ENCODE measurements around the gene PPM1L.
"Not testable (repeated sequence)": the region's sequence is repeated elsewhere in the genome, so short reads cannot be mapped to it uniquely, and the experiment has no call there.

The PPM1L gene

DNA sequence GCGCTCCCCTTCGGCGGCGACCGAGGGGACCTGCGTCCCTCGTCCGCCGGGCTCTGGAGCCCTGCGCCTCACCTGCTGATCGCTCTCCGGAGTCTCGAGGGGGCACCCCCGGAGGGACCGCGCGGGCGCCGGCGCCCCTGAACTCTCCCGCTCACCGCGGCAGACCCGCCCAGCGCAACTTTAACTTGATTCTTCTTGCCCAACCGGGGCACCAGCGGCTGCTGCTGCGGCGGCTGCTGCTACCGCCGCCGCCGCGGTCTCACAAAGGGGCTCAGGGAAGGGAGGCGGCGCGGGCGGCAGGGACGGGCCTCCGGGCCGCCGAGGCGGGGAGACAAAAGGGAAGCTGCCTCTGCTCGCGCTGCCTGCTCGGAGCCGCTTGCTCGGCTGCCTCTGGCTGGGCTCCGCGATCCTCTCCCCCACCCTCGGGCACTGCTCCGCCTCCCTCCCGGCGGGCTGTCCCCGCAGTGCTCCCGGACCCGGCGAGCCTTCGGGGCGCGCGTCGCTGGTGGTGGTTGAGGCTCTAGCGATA is at the start of gene PPM1L:
PPM1L (plus strand) TSS at position 456 of the 529 bp plus-strand sequence.
- FAIRE-seq, result no peak

DNA sequence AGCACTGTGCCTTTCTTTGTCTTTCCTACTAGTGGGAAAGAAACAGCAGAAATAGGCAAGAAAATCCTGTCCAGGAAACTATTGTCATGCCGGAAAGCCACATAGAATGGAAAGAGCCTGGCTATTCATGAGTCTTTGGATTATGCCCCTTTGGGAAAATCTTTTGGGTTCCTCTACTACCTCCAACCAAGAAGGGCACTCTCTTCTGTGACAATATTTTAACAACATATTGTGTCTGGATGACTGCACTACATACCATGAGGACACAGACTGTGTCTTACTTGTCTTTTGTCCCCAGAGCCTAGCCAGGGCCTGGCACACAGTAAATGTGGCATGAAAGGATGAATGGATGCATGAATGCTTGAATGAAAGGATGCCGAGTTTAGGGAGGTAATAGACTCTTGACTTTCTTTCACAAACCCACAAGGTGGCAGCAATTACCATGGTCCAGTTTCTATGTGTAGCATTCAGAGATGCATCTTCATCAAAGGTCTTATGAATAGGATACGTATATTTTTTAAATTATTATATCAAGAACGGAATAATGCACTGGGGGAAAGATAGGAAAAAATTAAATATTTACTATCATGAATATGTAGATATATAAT is 48.7 kb upstream of the PPM1L start:
- FAIRE-seq, result no peak

DNA sequence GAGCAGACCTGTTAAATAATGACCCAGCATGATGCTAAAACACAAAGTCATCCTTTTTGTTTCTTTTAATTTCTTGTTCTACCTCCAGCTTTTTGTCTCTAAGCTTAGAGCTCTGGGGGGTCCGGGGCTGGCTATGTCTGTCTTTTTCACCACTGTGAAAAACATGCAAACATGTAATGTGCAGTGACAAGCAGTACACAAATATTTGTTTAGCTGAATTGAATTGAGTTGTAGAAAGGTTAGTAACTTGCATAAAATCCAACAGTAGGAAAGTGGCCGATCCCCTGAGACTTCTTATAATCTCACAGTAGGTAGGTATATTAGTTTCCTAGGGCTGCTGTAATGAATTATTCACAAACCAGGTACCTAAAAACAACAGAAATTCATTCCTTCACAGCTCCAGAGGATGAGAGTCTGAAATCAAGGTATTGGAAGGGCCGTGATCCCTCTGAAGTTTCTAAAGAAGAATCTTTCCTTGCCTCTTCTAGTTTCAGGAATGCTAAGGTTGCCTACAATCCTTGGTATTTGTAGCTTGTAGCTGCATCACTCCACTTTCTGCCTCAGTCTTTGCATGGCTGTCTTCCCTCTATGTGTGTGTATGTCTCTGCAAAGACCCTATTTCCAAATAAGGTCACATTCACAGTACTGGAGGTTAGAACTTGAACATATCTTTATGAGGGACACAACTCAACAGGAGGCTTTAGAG is 46.4 kb upstream of the PPM1L start:
- no peak for FAIRE-seq

DNA sequence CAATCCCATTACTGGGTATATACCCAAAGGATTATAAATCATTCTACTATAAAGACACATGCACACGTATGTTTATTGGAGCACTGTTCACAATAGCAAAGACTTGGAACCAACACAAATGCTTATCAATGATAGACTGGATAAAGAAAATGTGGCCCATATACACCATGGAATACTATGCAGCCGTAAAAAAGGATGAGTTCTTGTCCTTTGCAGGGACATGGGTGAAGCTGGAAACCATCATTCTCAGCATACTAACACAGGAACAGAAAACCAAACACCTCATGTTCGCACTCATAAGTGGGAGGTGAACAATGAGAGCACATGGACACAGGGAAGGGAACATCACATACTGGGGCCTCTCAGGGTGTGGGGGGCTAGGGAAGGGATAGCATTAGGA is 42.9 kb upstream of the PPM1L start:
- FAIRE-seq, result not testable (repeated sequence)

DNA sequence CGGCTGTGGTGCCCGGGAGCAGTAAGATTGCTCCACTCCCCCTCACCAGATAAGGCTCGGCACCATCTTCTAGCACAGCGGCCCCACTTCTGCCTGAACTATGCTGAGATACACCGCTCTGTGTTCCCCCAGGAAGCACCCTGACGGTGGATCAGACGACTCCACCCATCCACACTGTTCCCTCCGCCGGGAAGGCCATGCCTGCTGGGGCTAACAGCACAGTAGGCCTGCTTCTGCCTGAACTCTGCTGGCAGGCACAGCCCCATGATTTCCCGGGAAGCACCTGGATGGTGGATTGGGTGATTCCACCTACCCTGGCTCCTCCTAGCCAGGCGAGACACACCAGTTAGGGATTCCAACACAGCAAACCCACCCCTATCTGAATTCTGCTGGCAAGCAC is 36.3 kb upstream of the PPM1L start:
- no peak for FAIRE-seq

DNA sequence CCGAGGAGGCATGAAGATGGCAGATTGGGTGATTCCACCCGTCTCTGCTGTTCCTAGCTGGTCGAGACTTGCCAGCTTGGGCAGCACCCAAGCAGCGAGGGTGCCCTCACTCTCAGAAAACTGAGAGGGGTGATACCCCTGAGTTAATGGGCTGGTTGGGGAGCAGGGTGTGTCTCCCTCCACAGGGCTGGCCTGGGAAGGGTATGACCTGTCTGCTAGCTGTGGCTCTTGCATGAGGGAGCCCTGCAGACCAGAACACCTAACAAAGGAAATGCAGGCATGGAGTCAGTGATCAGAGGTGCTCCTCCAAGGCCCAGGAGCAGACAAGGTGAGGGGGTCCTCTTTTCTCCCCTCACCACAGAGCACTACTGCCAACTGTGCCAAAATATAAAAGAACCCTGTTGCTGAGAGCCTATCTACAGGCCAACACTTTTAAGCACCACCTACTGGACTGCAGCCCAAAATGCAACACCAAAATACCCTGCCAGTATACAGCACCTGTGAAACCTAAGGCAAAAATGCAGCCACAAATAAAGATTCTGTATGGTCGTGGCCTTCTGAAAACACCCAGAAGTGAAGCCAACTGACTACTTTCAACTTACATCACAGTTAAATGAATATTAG is 35.8 kb upstream of the PPM1L start:
- no peak for FAIRE-seq

DNA sequence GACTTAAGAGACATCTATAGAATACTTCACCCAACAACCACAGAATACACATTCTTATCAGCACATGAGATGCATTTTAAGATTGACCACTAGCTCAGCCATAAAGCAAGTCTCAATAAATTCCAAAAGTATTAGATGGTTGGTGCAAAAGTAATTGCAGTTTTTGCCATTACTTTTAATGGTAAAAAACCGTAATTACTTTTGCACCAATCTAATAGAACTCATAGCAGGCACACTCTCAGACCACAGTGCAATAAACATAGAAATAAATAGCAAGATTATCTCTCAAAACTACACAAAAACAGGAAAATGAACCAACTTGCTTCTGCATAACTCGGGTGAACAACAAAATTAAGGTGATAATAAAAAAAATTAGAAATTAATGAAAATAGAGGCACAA is 33.7 kb upstream of the PPM1L start:
- no peak for FAIRE-seq

DNA sequence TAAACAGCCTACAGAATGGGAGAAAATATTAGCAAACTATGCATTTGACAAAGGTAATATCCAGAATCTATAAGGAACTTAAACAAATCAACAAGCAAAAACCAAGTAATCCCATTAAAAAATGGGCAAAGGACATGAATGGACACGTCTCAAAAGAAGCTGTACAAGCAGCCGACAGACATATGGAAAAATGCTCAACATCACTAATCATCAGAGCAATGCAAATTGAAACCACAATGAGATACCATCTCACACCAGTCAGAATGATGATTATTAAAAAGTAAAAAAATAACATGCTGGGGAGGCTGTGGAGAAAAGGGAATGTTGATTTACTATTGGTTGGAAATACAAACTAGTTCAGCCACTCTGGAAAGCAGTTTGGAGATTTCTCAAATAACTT is 30.7 kb upstream of the PPM1L start:
- FAIRE-seq, result no peak

DNA sequence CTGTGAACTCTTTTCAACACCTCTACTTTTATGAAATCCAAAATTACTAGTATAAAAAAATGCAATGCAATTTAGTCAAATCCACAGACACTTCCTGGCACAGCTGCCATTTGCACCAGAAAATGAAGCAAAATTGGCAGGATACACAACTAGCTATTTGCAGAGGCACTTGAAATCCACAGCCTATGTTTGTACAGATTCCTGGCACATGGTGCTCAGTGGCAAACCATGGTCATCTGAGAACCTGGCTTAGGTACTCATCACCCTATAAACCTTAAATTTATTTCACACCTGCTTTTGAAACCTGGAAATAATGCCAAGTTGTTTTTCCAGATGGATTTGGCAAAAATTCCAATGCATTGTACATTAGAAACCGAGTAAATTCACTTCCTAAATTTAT is 20.2 kb upstream of the PPM1L start:
- no peak for FAIRE-seq

DNA sequence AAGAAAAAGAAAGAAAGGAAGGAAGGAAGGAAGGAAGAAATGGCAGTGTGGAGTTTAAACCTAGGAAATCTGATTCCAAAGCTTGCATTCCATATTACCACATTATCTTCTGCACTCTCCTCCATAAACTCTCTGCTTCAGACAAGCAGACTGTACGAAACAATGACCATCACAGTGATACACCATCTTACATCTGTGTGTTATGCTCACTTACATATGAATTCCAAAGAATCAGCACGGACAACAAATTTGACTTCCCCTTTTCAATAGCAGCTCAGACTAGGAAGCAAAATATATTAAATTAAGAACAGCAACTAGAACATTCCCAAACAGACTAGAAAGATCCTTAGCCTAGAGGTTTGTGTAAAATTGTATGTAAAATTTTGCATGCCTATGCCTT is 18.0 kb upstream of the PPM1L start:
- no peak for FAIRE-seq

DNA sequence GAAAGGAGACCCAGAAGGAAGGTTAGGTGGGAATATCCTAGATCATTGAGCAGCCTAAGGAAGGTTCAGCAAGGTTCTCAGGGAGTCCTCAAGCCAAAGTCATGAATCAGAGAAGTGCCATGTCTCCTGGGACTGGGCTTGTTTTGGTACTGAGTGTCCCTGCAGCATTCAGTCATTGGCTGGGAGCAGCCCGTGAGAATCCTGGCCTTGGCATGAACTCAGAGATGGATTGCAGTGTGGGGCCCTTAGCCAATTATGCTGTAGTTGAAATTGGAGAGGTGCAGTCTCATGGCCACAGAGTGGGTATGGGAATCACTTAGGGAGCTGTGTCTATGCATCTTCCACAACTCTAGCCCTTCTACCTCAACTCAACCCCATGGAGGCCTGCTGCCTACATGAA is 17.0 kb upstream of the PPM1L start:
- FAIRE-seq, result no peak

DNA sequence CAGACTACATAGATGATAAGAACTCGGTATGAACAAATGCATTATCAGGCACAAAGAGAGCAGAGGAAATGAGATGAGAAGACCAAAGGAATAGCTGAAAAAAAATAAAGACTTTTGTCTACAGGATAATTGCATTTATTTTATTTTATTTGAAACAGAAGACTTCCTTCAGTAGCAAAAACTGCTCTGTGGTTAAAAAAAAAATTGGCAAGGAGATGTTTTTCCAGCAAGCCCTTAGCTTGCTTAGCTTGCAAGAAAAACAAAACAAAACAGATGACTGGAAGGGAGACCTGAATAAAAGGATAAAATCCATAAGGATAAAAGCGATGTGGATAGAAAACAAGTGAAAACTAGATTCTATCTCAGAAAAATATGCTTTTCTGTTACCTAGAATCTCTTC is 9.1 kb upstream of the PPM1L start:
- no peak for FAIRE-seq

DNA sequence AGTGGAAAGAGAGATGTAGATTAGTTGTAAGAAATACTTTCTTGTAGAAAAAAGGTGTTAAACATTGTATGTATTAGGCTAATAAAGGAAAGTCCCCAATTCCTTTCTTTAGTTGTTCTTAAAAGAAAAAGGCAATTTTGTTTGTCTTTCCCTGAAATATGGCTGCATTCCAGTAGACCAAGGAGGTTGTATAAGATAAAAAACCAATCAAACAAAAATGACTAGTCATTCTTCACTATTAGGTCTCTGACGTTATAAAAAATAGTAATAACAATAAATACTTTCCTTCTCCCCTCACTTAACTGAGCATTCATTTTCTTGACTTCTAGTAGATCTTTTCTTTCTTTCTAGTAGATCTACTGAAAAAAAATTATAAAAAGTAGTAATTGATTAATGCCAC is 8.6 kb upstream of the PPM1L start:
- FAIRE-seq, result no peak

DNA sequence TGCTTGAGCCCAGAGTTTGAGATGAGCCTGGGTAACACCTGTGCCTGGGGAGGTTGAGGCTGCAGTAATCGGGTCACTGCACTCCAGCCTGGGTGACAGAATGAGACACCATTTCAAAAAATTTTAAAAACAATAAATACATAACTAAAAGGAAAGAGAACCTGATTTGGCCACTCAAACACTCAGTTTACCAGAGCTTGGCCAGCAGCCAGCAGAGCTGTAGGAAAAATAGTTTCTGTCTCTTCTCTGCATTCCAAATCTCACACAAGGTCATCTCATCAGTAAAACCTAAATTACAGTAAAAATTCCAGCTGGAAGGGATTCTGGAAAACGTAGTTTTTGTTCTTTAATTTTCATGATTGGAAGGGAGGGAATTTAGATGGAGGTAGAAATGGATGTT is 7.8 kb upstream of the PPM1L start:
- no peak for FAIRE-seq

DNA sequence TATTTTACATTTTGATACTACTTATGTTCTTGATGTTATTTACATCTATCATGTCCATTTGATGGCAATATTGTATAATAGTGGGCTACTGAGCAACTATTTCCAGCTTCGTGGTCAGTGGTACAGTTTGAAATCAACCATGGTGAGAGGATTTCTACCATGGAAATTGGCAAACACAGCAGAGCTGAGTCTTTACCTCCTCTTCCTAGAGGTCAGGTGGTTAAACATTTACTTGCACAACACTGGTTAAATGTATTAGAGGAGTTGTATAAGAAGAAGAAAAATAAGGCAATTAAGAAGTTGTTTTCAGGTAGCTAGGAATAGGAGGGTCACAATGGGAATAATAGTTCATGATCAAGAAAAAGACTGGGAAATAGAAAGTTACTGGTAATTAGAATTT is 7.2 kb upstream of the PPM1L start:
- FAIRE-seq, result no peak

DNA sequence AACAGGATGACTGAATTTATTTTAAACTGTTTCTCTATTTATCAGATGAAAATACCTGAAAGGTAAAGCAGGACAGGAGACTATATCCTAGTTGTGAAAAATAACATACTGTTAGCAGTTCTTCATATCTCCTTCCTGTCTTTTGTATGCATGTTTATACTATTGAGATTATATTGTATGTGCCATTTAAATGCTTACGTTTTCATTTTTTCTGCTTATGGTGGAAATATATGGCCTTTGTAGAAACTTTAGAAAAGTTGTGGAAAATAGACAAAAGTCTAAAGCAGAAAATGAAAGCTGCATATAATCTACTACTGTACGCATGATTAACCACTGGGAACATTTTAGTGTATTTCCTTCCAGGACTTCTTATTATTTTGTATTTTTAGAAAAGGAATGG is 2.1 kb upstream of the PPM1L start:
- no peak for FAIRE-seq

DNA sequence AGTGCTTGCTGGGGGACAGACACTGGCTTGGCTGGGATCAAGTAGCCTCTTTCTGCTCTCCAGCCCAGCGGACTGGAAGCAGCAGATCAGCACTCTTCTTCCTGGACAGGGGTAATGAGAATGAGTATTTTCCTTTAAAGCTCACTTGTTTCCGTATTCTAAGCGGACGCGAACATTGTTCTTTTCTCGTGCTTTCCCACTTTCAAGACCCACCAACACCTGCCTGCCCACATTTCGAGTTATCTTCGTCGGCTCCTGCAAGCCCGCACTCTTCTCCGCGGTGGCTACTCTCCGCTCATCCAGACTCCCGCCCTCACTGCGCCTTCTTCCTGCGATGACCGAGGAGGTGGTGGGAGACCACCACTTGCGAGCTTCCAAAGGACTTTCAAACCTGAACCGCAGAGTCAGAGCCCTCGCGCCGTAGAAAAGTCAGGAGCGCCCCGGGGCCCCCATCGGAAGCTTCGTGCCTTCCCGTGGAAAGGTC is 1.6 kb upstream of the PPM1L start:
- no peak for FAIRE-seq

DNA sequence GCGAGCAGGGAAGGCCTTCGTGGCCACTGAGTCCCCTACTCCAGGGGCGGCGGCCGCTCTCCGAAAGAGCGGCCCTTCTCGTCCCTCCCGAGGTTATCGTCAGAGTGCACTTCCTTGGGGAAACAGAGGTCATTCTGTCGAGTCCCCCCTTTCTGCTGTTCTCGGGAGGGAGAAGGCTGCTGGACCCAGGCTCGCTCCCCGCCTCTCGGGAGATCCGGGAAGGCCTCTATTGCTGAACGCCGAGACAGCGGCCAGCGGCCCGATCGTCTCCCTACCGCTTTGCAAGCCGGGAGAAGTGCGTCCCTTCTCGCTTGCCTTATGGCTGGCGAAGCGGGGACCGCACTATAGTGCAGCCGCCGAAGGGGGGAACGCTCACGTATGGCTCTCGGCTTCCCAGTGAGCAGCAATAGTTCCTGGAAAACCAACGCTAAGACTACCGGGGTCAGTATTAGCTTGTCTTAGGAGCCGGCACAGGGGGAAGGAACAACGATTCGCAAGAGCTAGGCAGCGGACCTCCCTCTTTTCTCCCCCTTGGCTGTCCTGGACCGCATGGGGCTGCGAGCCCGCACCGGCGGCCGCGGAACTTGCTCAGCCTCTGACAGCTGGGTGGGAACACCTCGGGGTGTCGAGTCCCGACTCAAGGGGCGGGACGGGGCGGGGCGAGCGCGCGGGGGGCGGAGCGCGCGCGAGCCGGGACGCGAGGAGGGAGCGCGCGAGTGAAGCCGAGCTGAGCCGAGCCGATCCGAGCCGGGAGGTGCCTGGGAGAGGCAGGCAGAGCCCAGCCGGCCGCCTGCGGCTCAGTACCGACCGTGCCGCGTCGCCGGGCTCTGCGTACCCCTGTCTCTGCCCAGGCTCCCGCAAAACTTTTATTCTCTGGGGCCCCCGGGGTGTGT is 930 bp upstream of the PPM1L start:
- no peak for FAIRE-seq

DNA sequence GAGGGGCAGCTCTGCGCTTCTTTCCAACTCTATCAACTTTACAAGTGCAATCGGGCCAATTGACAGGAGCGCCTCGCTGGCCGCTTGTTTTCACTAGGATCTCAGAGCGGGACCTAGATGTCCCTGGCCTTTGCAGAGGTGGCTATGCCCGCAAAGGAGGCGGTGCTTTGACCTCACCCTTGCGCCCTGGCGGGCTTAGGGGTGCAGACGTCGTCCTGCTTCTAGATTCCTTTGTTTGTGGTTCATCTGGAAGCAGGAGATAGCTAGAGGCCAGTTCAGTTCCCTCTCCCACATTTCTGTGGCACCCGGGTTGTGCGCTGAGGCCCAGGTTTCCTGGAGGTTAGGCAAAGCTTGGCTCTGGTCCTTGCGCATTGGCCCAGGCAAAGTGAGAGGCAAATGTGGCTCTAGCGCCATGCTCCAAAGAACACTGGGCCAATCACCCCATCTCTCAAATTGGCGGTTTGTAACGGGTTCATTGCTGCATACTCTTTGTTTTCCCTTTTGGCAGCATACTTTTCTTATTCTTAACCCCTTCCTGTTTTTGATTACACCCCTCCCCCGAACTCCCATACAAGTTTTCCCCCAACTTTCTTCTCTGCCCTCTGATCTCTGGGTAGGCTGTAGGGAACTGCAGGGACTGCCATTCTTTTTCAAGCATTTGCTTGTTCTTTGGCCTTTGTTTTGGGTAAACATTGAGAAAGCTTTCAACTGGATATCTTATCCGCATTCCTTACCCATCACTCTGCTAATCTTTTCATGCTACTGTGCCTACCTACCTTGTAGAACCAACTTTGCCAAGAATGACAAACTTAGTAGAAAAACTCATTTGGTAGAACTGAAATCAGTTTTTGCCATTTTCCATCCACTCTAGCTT is 1.4 kb downstream of the PPM1L start:
- no peak for FAIRE-seq

DNA sequence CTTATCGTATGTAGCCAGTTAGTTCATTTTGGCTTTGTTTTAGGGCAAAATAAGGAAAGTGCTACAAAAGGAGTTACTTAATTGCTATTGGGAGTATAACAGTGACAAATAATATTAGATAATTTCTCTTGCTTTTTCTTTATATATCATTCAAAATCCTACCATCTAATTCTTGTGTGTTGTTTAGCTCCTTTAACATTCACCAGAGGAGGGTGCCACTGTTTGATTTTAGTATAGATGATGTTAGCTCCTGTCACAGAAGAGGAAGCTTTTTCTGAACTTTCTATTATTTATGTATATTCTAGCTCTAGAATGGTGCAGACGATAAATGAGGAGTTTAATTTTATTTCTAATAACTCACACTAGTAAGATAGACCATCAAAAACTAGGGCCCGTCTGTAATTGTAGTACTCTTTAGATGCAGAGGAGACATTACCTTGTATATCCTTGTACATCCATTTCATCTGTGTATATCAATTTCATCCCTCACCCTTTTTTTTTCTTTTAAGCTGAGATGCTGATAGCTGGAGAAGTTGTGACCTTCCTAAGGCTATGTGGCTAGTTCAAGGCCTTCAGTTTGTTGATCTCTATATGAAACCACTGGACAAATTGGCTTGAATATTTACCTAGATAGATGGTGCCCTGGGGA is 3.0 kb downstream of the PPM1L start:
- FAIRE-seq, result no peak

DNA sequence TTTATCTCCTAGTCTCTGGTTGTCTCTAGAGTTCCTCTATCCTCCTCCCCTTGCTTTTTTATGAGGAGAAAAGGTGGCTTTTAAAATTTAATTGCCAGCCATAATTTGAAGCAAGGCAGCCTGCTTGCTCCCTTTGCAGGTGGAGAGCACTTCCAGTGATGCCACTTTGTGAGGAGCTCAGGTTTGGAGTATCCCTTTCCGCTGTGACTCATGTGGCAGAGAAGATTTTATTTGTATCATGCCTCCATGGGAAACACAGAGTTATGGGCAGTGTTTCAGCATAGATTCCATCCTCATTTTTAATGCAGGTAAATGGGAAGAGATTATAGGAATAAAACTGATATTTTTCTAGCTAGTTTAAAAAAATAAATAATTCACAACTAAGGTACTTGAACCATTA is 7.0 kb downstream of the PPM1L start:
- no peak for FAIRE-seq
